ENCODE results near the gene UBAP2L.

- no peak for TF ChIP-seq ZNF384 (IDR thresholded peaks at IDR 0.05; ENCODE audit: borderline replicate concordance, low read depth, low read length)
- TF ChIP-seq CTCF (IDR thresholded peaks at IDR 0.05 in 2 of 3, conservative IDR thresholded peaks at IDR 0.05 in 1 of 3; ENCODE audit: control insufficient read depth in 2 of 3, extremely low read depth in 1 of 3, insufficient read depth in 1 of 3, low read depth in 3 of 3, low read length in 3 of 3): no peak
- TF ChIP-seq ELK1 (IDR thresholded peaks at IDR 0.05; ENCODE audit: low read depth, low read length): no peak
- TF ChIP-seq E2F4 (IDR thresholded peaks at IDR 0.05; ENCODE audit: low read depth, low read length): no peak
- TF ChIP-seq YY1 (IDR thresholded peaks at IDR 0.05; ENCODE audit: low read depth, low read length): no peak
- TF ChIP-seq EZH2 (IDR thresholded peaks at IDR 0.05; ENCODE audit: borderline replicate concordance, control insufficient read depth, low read depth, low read length): no peak
- no peak for TF ChIP-seq ZNF687 (IDR thresholded peaks at IDR 0.05)
- no peak for TF ChIP-seq POLR2A (IDR thresholded peaks at IDR 0.05; ENCODE audit: low read depth, low read length)
- TF ChIP-seq MEF2A (IDR thresholded peaks at IDR 0.05; ENCODE audit: insufficient read depth, low read depth, low read length): no peak
- no peak for TF ChIP-seq POLR2AphosphoS2 (IDR thresholded peaks at IDR 0.05; ENCODE audit: low read depth, low read length)
- TF ChIP-seq RFX5 (IDR thresholded peaks at IDR 0.05; ENCODE audit: low read depth, low read length): no peak
- no peak for TF ChIP-seq ZSCAN29 (IDR thresholded peaks at IDR 0.05)
Observed at GRCh38 chr1:154316704-154317103, 95.9 kb downstream of the UBAP2L start.
